SK-N-SH treated with all-trans-retinoic acid at 6 μM for 48 hours (cell line): ENCODE measurements around the gene ARHGAP22.

Experiments used
- ATAC-seq: fragments of 200-7000 bp; cut with Tn5 transposase; 3 replicates; pipeline ENCODE4 v1.9.1; 2020; ENCODE audit warnings: mild to moderate bottlenecking, moderate library complexity
- ARNTL ChIP-seq: fragments of 450-650 bp; formaldehyde crosslinking; IDR thresholded peaks from 2 replicates; pipeline ENCODE4 v1.5.0; 2020; ENCODE audit warnings: low read depth, mild to moderate bottlenecking, moderate library complexity, borderline replicate concordance
- BACH2 ChIP-seq: fragments of 250-450 bp; sonication (Bioruptor Pico); IDR thresholded peaks from 2 replicates; pipeline ENCODE4 v1.9.0; 2021; ENCODE audit warnings: mild to moderate bottlenecking, borderline replicate concordance
- CREB5 ChIP-seq: fragments of 250-450 bp; sonication (Bioruptor Pico); IDR thresholded peaks from 2 replicates; pipeline ENCODE4 v1.5.1; 2020; ENCODE audit warnings: low read depth, mild to moderate bottlenecking, moderate library complexity
- CSDC2 ChIP-seq: fragments of 250-450 bp; sonication (Bioruptor Pico); IDR thresholded peaks from 2 replicates; pipeline ENCODE4 v1.5.0; 2020; ENCODE audit warnings: mild to moderate bottlenecking, moderate library complexity
- ESRRG ChIP-seq: fragments of 250-450 bp; sonication (Bioruptor Pico); IDR thresholded peaks from 2 replicates; pipeline ENCODE4 v1.6.1; 2021; ENCODE audit warnings: mild to moderate bottlenecking
- GLIS3 ChIP-seq: fragments of 250-450 bp; sonication (Bioruptor Pico); IDR thresholded peaks from 2 replicates; pipeline ENCODE4 v1.5.0; 2020; ENCODE audit warnings: mild to moderate bottlenecking, moderate library complexity
- ISL1 ChIP-seq: fragments of 250-450 bp; sonication (Bioruptor Pico); IDR thresholded peaks from 2 replicates; pipeline ENCODE4 v2.1.2; 2022; ENCODE audit warnings: mild to moderate bottlenecking, moderate library complexity
- OSR1 ChIP-seq: fragments of 250-450 bp; sonication (Bioruptor Pico); IDR thresholded peaks from 2 replicates; pipeline ENCODE4 v1.8.0; 2022; ENCODE audit warnings: moderate library complexity, mild to moderate bottlenecking, inconsistent platforms
- PATZ1 ChIP-seq: fragments of 250-450 bp; sonication (Bioruptor Pico); IDR thresholded peaks from 2 replicates; pipeline ENCODE4 v1.8.0; 2020; ENCODE audit warnings: mild to moderate bottlenecking, moderate library complexity, borderline replicate concordance
- POU6F1 ChIP-seq: fragments of 250-450 bp; sonication (Bioruptor Pico); IDR thresholded peaks from 2 replicates; pipeline ENCODE4 v1.8.0; 2021; ENCODE audit warnings: low read depth, mild to moderate bottlenecking, moderate library complexity, borderline replicate concordance
- PPARA ChIP-seq: fragments of 250-450 bp; sonication (Bioruptor Pico); IDR thresholded peaks from 2 replicates; pipeline ENCODE4 v1.5.0; 2020; ENCODE audit warnings: mild to moderate bottlenecking, borderline replicate concordance
- RARB ChIP-seq: fragments of 250-450 bp; sonication (Bioruptor Pico); IDR thresholded peaks from 2 replicates; pipeline ENCODE4 v1.8.0; 2021; ENCODE audit warnings: mild to moderate bottlenecking, moderate library complexity
- TOX ChIP-seq: fragments of 250-450 bp; sonication (Bioruptor Pico); IDR thresholded peaks from 2 replicates; pipeline ENCODE4 v1.8.0; 2021; ENCODE audit warnings: mild to moderate bottlenecking, moderate library complexity, borderline replicate concordance
- TSHZ2 ChIP-seq: fragments of 250-450 bp; sonication (Bioruptor Pico); IDR thresholded peaks from 2 replicates; pipeline ENCODE4 v1.5.0; 2020; ENCODE audit warnings: mild to moderate bottlenecking, moderate library complexity
- ZC3H10 ChIP-seq: fragments of 250-450 bp; sonication (Bioruptor Pico); IDR thresholded peaks from 2 replicates; pipeline ENCODE4 v1.5.1; 2021; ENCODE audit warnings: mild to moderate bottlenecking, moderate library complexity
- ZFP3 ChIP-seq: fragments of 250-450 bp; sonication (Bioruptor Pico); IDR thresholded peaks from 2 replicates; pipeline ENCODE4 v1.5.0; 2020; ENCODE audit warnings: mild to moderate bottlenecking, moderate library complexity
- ZFP30 ChIP-seq: fragments of 450-650 bp; formaldehyde crosslinking; IDR thresholded peaks from 2 replicates; pipeline ENCODE4 v1.5.0; 2022; ENCODE audit warnings: mild to moderate bottlenecking, moderate library complexity
- ZNF70 ChIP-seq: fragments of 450-650 bp; formaldehyde crosslinking; IDR thresholded peaks from 2 replicates; pipeline ENCODE4 v1.5.0; 2020; ENCODE audit warnings: mild to moderate bottlenecking, moderate library complexity
- ZNF8 ChIP-seq: fragments of 450-650 bp; formaldehyde crosslinking; IDR thresholded peaks from 2 replicates; pipeline ENCODE4 v1.5.0; 2020; ENCODE audit warnings: mild to moderate bottlenecking, moderate library complexity

The ARHGAP22 gene

GRCh38 chr10:48541144-48541795 is 63.6 kb downstream of the ARHGAP22 start:
- no peak for TF ChIP-seq ZFP3 (CRISPR knock-in tag)
- no peak for TF ChIP-seq ZNF70 (CRISPR knock-in tag)
- 0 out of 2 replicates have a peak, but pooled peaks have one; percentile 16 for TF ChIP-seq ISL1 (CRISPR knock-in tag)
- no peak for TF ChIP-seq TOX (CRISPR knock-in tag)
- no peak for TF ChIP-seq CREB5 (CRISPR knock-in tag)
- TF ChIP-seq PATZ1 (CRISPR knock-in tag) = no peak
- ATAC-seq = peak; percentile 58

GRCh38 chr10:48538611-48539010 is 66.3 kb downstream of the ARHGAP22 start:
- no peak for ATAC-seq
- TF ChIP-seq RARB = no peak
- no peak for TF ChIP-seq ZFP3 (CRISPR knock-in tag)

GRCh38 chr10:48536916-48537890 is 67.7 kb downstream of the ARHGAP22 start:
- TF ChIP-seq BACH2 (CRISPR knock-in tag) (no peak), TSHZ2 (CRISPR knock-in tag) (no peak), CREB5 (CRISPR knock-in tag) (no peak), PPARA (no peak), ZNF8 (CRISPR knock-in tag) (no peak), PATZ1 (CRISPR knock-in tag) (no peak), ZC3H10 (CRISPR knock-in tag) (no peak), GLIS3 (no peak), ZNF70 (CRISPR knock-in tag) (no peak), TOX (CRISPR knock-in tag) (no peak)
- TF ChIP-seq, all 23 proteins: peak for 0
- no peak for ATAC-seq

GRCh38 chr10:48536156-48536500 is 68.7 kb downstream of the ARHGAP22 start:
- ATAC-seq = no peak
- TF ChIP-seq CSDC2 (CRISPR knock-in tag) (no peak), ARNTL (no peak), ZFP3 (CRISPR knock-in tag) (no peak), POU6F1 (no peak), OSR1 (CRISPR knock-in tag) (no peak), ISL1 (CRISPR knock-in tag) (no peak), CREB5 (CRISPR knock-in tag) (no peak), TOX (CRISPR knock-in tag) (no peak), ESRRG (no peak), ZFP30 (CRISPR knock-in tag) (no peak), BACH2 (CRISPR knock-in tag) (no peak)
